Measurements from ENCODE around the gene USP43.
"Not testable (repeated sequence)": the region's sequence is repeated elsewhere in the genome, so short reads cannot be mapped to it uniquely, and the experiment has no call there.

USP43 gene

DNA sequence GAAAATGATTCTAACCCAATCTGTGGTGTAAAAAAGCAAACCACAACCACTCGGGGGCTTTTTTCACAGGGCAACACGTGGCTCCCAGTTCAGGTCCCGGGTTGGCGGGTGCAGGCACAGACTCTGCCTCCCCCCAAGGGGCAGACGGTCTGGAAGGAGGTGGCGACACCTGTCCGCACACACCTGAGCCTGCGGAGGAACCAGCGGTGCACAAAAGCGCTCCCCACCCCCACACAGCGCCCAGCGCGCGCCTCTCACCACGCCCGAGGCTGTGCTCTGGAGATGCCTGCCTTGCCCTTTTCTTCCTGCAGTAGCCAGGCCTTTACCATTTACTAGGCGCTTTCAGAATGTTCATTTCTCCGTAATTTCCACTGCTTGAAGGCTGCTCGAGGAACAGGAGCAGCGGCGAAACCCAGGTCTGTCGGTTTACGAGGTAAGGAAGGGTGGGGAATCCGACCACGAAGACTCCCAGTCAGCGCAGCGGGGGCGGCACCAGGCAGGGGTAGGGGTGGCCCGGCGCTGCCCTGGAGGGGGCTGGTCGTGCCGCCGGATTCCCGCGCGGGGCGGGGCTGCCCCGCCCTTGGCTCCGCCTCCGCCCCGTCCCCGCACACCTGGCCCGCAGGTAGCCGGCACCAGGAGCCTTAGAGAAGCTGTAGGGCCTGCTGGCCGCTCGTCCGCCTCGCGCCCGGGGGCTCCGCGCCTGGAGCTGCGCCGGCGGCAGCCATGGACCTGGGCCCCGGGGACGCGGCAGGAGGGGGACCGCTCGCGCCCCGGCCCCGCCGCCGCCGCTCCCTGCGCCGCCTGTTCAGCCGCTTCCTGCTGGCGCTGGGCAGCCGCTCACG is at the start of gene USP43:
Gene USP43 (plus strand): TSS at position 608 of the 842 bp plus-strand sequence. CDS start 116 bp downstream, at position 724.
- peak; percentile 70 for DNase-seq

GRCh38 chr17:9597638-9598037 is 47.7 kb upstream of the USP43 start:
- DNase-seq: not testable (repeated sequence)

GRCh38 chr17:9598661-9599060 is 46.7 kb upstream of the USP43 start:
- DNase-seq: no peak

GRCh38 chr17:9604583-9604982 is 40.7 kb upstream of the USP43 start:
- not testable (repeated sequence) for DNase-seq

- DNase-seq: no peak
These were observed 38.9 kb upstream of the USP43 start for GRCh38 chr17:9606453-9606852.

DNA sequence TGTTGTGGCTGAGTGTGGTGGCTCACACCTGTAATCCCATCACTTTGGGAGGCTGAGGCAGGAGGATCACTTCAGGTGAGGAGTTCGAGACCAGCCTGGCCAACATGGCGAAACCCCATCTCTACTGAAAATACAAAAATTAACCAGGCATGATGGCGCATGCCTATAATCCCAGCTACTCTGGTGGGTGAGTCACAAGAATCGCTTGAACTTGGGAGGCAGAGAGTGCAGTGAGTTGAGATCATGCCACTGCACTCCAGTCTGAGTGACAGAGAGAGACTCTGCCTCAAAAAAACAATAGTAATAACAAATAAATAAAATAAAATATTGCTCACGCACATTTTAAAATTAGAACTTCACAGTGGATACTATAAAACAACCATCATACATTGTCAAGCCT is 38.3 kb upstream of the USP43 start:
- DNase-seq: not testable (repeated sequence)

DNA sequence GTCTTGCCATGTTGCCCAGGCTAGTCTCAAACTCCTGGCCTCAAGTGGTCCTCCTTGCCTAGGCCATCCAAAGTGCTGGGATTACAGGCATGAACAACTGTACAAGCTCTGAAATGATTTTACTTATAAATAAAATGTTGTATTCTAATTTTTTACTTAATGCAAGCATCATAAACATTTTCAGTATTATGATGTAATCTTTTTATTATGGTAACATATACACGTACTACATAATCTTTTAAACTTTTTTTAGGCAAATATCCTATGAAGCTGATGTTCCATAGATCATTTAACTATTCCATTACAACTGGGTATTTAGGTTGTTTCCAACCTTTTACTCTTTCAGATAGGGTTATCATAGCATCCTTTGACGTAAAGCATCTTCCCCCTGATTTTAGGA is 33.8 kb upstream of the USP43 start:
- no peak for DNase-seq

GRCh38 chr17:9612006-9612405 is 33.3 kb upstream of the USP43 start:
- no peak for DNase-seq

- no peak for DNase-seq
These were observed 29.8 kb upstream of the USP43 start for GRCh38 chr17:9615486-9615885.

GRCh38 chr17:9622961-9623360 is 22.4 kb upstream of the USP43 start:
- no peak for DNase-seq

GRCh38 chr17:9628509-9628908 is 16.8 kb upstream of the USP43 start:
- DNase-seq: no peak

GRCh38 chr17:9632741-9633140 is 12.6 kb upstream of the USP43 start:
- no peak for DNase-seq

- no peak for DNase-seq
These were observed 10.0 kb upstream of the USP43 start for GRCh38 chr17:9635340-9635739.

- no peak for DNase-seq
These were observed 8.8 kb upstream of the USP43 start for GRCh38 chr17:9636501-9636900.

DNA sequence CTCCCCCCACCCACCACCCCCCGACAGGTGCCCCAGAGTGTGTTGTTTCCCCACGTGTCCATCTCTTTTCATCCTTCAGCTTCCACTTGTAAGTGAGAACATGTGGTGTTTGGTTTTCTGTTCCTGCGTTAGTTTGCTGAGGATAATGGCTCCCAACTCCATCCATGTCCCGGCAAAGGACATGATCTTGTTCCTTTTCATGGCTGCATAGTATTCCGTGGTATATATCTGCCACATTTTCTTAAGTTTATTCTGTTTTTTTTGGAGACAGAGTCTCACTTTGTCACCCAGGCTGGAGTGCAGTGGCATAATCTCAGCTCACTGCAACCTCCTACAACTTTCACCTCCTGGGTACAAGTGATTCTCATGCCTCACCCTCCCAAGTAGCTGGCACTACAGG is 4.9 kb upstream of the USP43 start:
- not testable (repeated sequence) for DNase-seq

DNA sequence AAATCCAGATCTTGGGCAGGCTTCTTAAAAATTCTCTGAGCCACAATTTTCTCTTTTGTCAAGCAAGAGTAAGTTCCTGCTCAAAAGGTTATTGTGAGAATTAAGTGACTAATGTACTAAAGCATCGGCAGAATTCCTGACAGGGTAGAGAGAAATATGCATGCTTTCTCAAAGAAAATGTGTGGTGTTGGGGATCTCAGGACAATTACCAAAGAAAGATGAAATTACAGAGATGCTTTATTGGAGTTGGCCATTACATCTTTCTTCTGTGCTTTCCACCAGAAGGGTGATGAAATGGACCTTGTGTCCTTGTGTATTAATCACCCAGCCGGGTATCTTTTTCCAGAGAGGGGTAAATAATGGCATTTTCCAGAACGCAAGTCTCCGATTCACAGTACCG is 1.7 kb upstream of the USP43 start:
- DNase-seq: no peak

GRCh38 chr17:9645851-9646545 is 681 bp downstream of the USP43 start:
- peak; percentile 64 for DNase-seq

- no peak for DNase-seq
These were observed 1.2 kb downstream of the USP43 start for GRCh38 chr17:9646546-9646885.

GRCh38 chr17:9647014-9647413 is 1.7 kb downstream of the USP43 start:
- DNase-seq: no peak

DNA sequence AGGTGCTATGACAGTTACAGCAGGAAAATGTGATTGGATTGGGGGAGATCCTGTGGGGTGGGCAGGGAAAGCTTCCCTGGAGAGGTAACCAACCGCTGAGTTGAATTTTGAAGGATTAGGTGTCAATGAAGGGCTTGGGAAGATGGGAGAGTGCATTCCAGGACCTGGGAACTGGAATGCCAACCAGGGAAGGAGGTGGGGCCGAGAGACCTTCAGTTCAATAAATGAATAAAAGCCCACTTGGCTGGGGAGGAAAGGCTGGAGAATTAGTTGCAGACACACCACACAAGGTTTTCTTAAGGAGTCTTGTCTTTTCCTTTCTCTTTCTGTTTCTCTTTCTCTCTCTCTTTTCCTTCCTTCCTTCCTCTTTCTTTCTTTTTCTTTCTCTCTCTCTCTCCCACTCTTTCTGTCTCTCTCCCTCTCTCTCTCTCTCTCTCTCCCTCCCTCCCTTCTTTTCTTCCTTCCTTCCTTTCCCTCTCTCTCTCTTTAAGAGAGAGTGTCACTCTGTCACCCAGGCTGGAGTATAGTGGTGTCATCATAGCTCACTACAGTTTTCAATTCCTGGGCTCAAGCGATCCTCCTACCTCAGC is 3.3 kb downstream of the USP43 start:
- DNase-seq: no peak

GRCh38 chr17:9658593-9659211 is 13.4 kb downstream of the USP43 start:
- DNase-seq: no peak

- DNase-seq: no peak
These were observed 15.7 kb downstream of the USP43 start for GRCh38 chr17:9661027-9661426.

DNA sequence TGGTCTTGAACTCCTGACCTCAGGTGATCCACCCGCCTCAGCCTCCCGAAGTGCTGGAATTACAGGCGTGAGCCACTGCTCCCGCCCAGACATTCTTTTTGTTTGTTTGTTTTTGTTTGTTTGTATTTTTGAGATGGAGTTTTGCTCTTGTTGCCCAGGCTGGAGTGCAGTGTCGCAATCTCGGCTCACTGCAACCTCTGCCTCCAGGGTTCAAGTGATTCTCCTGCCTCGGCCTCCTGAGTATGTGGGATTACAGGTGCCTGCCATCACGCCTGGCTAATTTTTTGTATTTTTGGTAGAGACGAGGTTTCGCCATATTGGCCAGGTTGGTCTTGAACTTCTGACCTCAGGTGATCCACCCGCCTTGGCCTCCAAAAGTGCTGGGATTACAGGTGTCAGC is 18.2 kb downstream of the USP43 start:
- DNase-seq: not testable (repeated sequence)

Measured in activated CD8-positive, alpha-beta memory T cell treated with anti-CD3 and anti-CD28 coated beads for 24 hours (primary cell).